Eye (tissue), 1 donor: ENCODE results near the gene HMGB4.

Experiments
- DNase-seq: peaks from one replicate; pipeline ENCODE4 v3.0.0-alpha.2; 2015

HMGB4 gene

GRCh38 chr1:33899746-33900145 is 35.9 kb downstream of the HMGB4 start:
- no peak for DNase-seq

DNA sequence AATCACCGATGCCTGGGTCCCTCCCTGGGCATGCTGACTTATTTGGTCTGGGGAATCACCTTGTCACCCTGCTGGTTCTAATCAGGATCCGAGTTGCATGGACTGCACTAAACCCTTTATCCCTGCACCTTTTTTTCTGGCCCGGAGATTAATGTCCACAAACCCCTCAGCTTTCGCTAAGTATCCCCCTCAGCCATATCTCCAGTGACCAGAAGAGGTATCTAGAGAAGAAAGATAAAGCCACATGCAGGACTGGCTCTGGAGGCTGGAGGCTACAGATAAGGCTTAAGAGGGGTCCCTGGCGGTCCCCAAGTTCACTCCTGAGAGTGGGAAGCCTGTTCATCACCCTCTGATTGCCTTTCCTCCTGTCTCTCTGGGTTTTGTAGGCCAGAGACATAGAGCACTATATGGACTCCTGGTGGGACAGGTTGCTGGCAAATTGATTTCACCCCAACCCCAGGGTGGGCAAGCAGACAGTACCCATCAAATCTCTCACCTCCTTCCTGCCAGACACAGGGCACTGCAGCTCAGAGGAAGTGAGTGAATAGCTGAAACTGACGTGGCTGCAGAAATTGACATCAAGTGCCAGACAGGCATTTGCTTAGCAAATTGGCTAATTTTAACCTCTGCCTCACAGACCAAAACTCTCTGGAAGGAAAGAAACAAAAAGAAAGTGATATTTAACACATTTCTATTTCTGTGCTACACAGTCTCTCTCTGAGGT is 38.8 kb downstream of the HMGB4 start:
- DNase-seq, result no peak

DNA sequence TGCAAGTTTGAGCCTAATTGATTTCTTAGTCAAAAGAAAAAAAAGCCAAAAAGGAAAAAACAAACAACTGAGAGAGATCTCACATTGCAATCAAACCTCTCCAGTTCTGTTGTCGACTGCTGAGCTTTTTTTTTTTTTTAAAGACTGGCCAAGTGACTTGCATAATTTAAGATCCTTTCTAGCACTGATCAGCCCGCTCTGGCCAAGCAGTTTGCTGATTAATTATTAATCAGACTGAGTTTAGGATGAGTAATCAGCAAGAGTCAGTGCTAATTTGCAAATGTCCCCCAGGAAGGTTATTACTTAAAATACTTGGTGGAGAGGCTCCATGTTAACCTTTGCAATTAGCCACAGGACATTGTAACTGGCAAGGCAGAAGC is 39.3 kb downstream of the HMGB4 start:
- DNase-seq, result no peak

- no peak for DNase-seq
Measured at GRCh38 chr1:33905241-33905640, 41.4 kb downstream of the HMGB4 start.

DNA sequence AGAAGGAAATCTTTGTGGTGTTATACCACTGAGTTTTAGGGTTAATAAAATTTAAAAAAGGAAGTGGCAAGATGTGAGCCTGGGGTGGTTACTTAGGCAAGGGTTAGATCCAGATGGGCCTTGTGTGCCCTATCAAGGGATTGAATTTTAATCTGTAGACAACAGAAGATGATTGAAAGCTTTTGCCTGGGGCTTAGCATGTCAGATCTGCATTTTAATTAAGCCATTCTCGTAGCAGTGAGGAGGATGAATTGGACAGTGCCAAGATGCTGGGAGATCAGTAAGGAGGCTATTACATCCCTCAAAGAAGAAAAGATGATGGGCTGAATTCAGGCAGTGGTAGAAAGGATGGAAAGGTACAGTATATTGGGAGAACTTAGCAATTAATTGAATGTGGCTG is 42.3 kb downstream of the HMGB4 start:
- DNase-seq, result no peak

DNA sequence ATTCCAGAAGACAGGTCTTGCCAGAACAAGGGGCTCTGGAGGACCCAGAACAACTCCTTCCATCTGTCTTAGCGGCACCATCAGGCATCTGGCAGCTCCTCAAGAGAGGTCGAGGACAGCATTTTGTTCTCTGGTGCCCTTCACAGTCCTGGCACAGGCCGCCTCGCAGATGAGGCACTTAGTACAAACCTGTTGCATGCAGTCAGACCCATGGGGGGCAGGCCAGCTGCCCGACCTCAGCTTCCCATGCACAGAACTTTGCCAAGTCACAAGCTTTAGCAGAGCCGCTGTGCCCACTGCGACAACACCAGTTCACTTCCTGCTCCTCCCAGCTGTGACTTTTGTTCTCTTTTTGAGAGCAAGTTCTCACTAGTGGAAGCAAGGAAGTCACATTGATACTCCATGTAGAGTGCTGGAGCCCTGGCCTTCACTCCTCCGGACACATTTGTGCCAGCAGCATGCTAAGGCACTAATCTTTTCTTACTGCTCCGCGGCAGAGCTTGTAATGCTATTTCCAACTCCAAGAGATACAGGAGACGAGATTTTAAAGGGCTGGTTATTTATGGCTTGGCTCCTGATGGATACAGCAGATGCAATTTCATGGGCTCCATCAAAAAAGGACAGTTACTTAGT is 44.6 kb downstream of the HMGB4 start:
- no peak for DNase-seq
